HFFc6 (cell line): ENCODE results near the gene SEMA3A. TPM values are rescaled to one million over a fixed set of nuclear protein-coding genes. Genes with fewer than 3 reads are reported as not detected.
A peak's percentile ranks its signal among the peaks of the same experiment; 100 is the strongest.
"Not testable (repeated sequence)": the region's sequence is repeated elsewhere in the genome, so short reads cannot be mapped to it uniquely, and the experiment has no call there.

Experiments used
- DNase-seq: peaks from one replicate; pipeline ENCODE4 v3.0.0-alpha.2; 2018
- H3K27ac Mint-ChIP-seq: 2 replicates; pipeline ENCODE4 v1.8.0; 2020; ENCODE audit warnings: mild to moderate bottlenecking, mixed read lengths
- H3K27me3 Mint-ChIP-seq: 2 replicates; pipeline ENCODE4 v1.8.0; 2021; ENCODE audit warnings: mild to moderate bottlenecking, moderate library complexity, mixed read lengths; ENCODE audit not compliant: insufficient read depth
- H3K36me3 Mint-ChIP-seq: 2 replicates; pipeline ENCODE4 v1.8.0; 2021; ENCODE audit warnings: low read depth, mixed read lengths
- H3K4me1 Mint-ChIP-seq: 2 replicates; pipeline ENCODE4 v1.8.0; 2020; ENCODE audit warnings: low read depth, mixed read lengths
- H3K4me3 Mint-ChIP-seq: 2 replicates; pipeline ENCODE4 v1.8.0; 2020; ENCODE audit warnings: mild to moderate bottlenecking, moderate library complexity, mixed read lengths
- H3K9me3 Mint-ChIP-seq: 2 replicates; pipeline ENCODE4 v1.8.0; 2020; ENCODE audit warnings: mild to moderate bottlenecking, mixed read lengths
- CTCF ChIP-seq: fragments of 200-600 bp; sonication (generic); IDR thresholded peaks from 2 replicates; pipeline ENCODE4 v1.5.0; 2021; ENCODE audit warnings: antibody characterized with exemption, mild to moderate bottlenecking
- total RNA-seq, 6 experiments: library from RNA; stranded (reverse); fragmentation: NEBNext Ultra II Directional; extraction: Animal tissue kit (Norgen Biotek cat#: 25700); gene quantifications; 2 replicates in 1 of 6; 3 replicates in 5 of 6; pipeline ENCODE4 v1.2.3, GENCODE V29; 2021

The SEMA3A gene
- total RNA-seq, 6 experiments from 2014 or later, result 56.9 to 86.2 (median 74.4) TPM

- Mint-ChIP-seq H3K4me1 (peaks cover 14% of the 10 kb centered on the region), H3K27me3 (no peaks in the 10 kb centered on the region), H3K9me3 (no peaks in the 10 kb centered on the region), H3K36me3 (peaks cover 10% of the 10 kb centered on the region; the same call in 1 of the 2 replicates), H3K27ac (no peak overlapping the region), H3K4me3 (no peak overlapping the region)
- no peak for TF ChIP-seq CTCF
- no peak for DNase-seq
These were observed 124.5 kb downstream of the SEMA3A start for GRCh38 chr7:84069999-84070500.

- H3K27me3 Mint-ChIP-seq, result no peaks in the 10 kb centered on the region
- DNase-seq, result no peak
- H3K9me3 Mint-ChIP-seq, result no peaks in the 10 kb centered on the region
- H3K27ac Mint-ChIP-seq, result no peak overlapping the region
- H3K36me3 Mint-ChIP-seq, result peaks cover 10% of the 10 kb centered on the region; the same call in 1 of the 2 replicates
- H3K4me1 Mint-ChIP-seq, result peaks cover 10% of the 10 kb centered on the region
- H3K4me3 Mint-ChIP-seq, result no peak overlapping the region
- no peak for TF ChIP-seq CTCF
These were observed 125.6 kb downstream of the SEMA3A start for GRCh38 chr7:84069033-84069432.

- H3K27me3 Mint-ChIP-seq, H3K36me3 Mint-ChIP-seq, H3K9me3 Mint-ChIP-seq, DNase-seq, H3K4me3 Mint-ChIP-seq, H3K27ac Mint-ChIP-seq: not testable (repeated sequence)
- H3K4me1 Mint-ChIP-seq, result peaks cover 38% of the 10 kb centered on the region
These were observed 132.1 kb downstream of the SEMA3A start for GRCh38 chr7:84062489-84062901.

GRCh38 chr7:84060760-84061261 lies 133.8 kb downstream of the SEMA3A start:
- H3K27ac Mint-ChIP-seq, result peak overlapping the region; percentile 26; the same call in 1 of the 2 replicates
- peaks cover 7% of the 10 kb centered on the region for H3K36me3 Mint-ChIP-seq
- TF ChIP-seq CTCF, result no peak
- no peaks in the 10 kb centered on the region for H3K9me3 Mint-ChIP-seq
- peaks cover 52% of the 10 kb centered on the region for H3K4me1 Mint-ChIP-seq
- no peak for DNase-seq
- peak overlapping the region; percentile 33 for H3K4me3 Mint-ChIP-seq
- no peaks in the 10 kb centered on the region for H3K27me3 Mint-ChIP-seq

- no peak for DNase-seq
These were observed 134.6 kb downstream of the SEMA3A start for GRCh38 chr7:84060000-84060399.

More at GRCh38 chr7:84060000-84060399, 134.6 kb downstream of the SEMA3A start:
- TF ChIP-seq CTCF, result no peak
- Mint-ChIP-seq H3K27me3 (no peaks in the 10 kb centered on the region), H3K27ac (no peak overlapping the region), H3K4me1 (peaks cover 53% of the 10 kb centered on the region), H3K4me3 (no peak overlapping the region), H3K9me3 (no peaks in the 10 kb centered on the region; the same call in 1 of the 2 replicates), H3K36me3 (peaks cover 13% of the 10 kb centered on the region)
